Keratinocyte (primary cell): ENCODE results near the gene S100G. TPM values are rescaled to one million over a fixed set of nuclear protein-coding genes. Genes with fewer than 3 reads are reported as not detected.

ENCODE experiments used
- DNase-seq: peaks from one replicate; pipeline ENCODE4 v3.0.0-alpha.2; 2011; ENCODE audit warnings: low read depth, missing footprints, low spot score
- FAIRE-seq: peaks from 2 replicates; lab custom pipeline; 2011; peaks lifted over from hg19 to GRCh38; lab: Jason Lieb, UNC
- H2AFZ ChIP-seq: 2 replicates; pipeline ENCODE4 v1.6.0; 2012; ENCODE audit warnings: low read length, control low read depth, inconsistent platforms; ENCODE audit not compliant: control insufficient read depth
- H3K27ac ChIP-seq: 2 replicates; pipeline ENCODE4 v1.5.1; 2011; ENCODE audit warnings: low read length; ENCODE audit not compliant: control insufficient read depth, insufficient read depth
- H3K27me3 ChIP-seq: 3 replicates; pipeline ENCODE4 v1.6.0; 2011; ENCODE audit warnings: low read length; ENCODE audit not compliant: control insufficient read depth, insufficient read depth; ENCODE audit errors: extremely low read depth
- H3K36me3 ChIP-seq, 2 experiments: 2 replicates in 1 of 2; 3 replicates in 1 of 2; pipeline ENCODE4 v1.5.1; 2011; ENCODE audit warnings: low read length in 2 of 2, mild to moderate bottlenecking in 1 of 2; ENCODE audit not compliant: control insufficient read depth in 2 of 2, insufficient read depth in 2 of 2; ENCODE audit errors: extremely low read depth in 1 of 2
- H3K4me1 ChIP-seq: 3 replicates; pipeline ENCODE4 v1.5.1; 2011; ENCODE audit warnings: low read length; ENCODE audit not compliant: control insufficient read depth, insufficient read depth; ENCODE audit errors: extremely low read depth
- H3K4me2 ChIP-seq: 3 replicates; pipeline ENCODE4 v1.6.0; 2011; ENCODE audit warnings: low read depth, low read length; ENCODE audit not compliant: control insufficient read depth, insufficient read depth; ENCODE audit errors: extremely low read depth
- H3K4me3 ChIP-seq, 3 experiments: fragments of 200-600 bp in 1 of 3; sonication (generic) in 1 of 3; 2 replicates in 2 of 3; 3 replicates in 1 of 3; pipeline ENCODE4 v1.5.1; 2011 to 2016; ENCODE audit warnings: low read length in 3 of 3, mild to moderate bottlenecking in 3 of 3, control low read depth in 2 of 3, inconsistent platforms in 1 of 3, low read depth in 1 of 3, mixed read lengths in 1 of 3, mixed run types in 1 of 3, moderate library complexity in 1 of 3; ENCODE audit not compliant: control insufficient read depth in 2 of 3, insufficient read depth in 2 of 3; ENCODE audit errors: extremely low read depth in 1 of 3
- H3K79me2 ChIP-seq: 2 replicates; pipeline ENCODE4 v1.6.0; 2012; ENCODE audit warnings: low read length; ENCODE audit not compliant: control insufficient read depth, insufficient read depth
- H3K9ac ChIP-seq: 3 replicates; pipeline ENCODE4 v1.6.0; 2011; ENCODE audit warnings: low read length; ENCODE audit not compliant: control insufficient read depth, insufficient read depth; ENCODE audit errors: extremely low read depth
- H3K9me1 ChIP-seq: 3 replicates; pipeline ENCODE4 v1.6.0; 2011; ENCODE audit warnings: low read length; ENCODE audit not compliant: control insufficient read depth, insufficient read depth; ENCODE audit errors: extremely low read depth
- H3K9me3 ChIP-seq: 2 replicates; pipeline ENCODE4 v1.5.1; 2012; ENCODE audit warnings: low read depth, low read length; ENCODE audit not compliant: control insufficient read depth
- H4K20me1 ChIP-seq: 3 replicates; pipeline ENCODE4 v1.6.0; 2011; ENCODE audit warnings: low read length; ENCODE audit not compliant: control insufficient read depth, insufficient read depth; ENCODE audit errors: extremely low read depth
- EZH2 ChIP-seq: IDR thresholded peaks from one replicate; pipeline ENCODE4 v1.6.1; 2012; ENCODE audit warnings: inconsistent platforms, mild to moderate bottlenecking, low read length, moderate library complexity
- dilution Hi-C: fragments of 300-500 bp; cut with MboI; formaldehyde crosslinking; loops from one replicate; pipeline ENCODE4 v1.7.0; 2020; ENCODE audit warnings: low sequenced_read_pairs; ENCODE audit not compliant: extremely low pct_ligation_motif_present
- polyA plus RNA-seq, 5 experiments: library from polyadenylated mRNA; depleted of rRNA in 3 of 5; stranded (reverse) in 3 of 5; stranded (forward) in 1 of 5; unstranded in 1 of 5; fragments of >200 nt; gene quantifications; 1 replicate in 1 of 5; 2 replicates in 3 of 5; 3 replicates in 1 of 5; pipeline versions ENCODE4 v1.2.1 to v1.2.3, GENCODE V29; 2011 to 2012; ENCODE audit warnings: missing spikeins in 2 of 5, low read depth in 1 of 5, low replicate concordance in 1 of 5
- TF ChIP-seq, protein P1 (sequence below), 3 experiments: IDR thresholded peaks in 1 of 3; conservative IDR thresholded peaks in 1 of 3; optimal IDR thresholded peaks in 1 of 3; 2 replicates in 2 of 3; 3 replicates in 1 of 3; pipeline versions ENCODE3 to v1.5.1; 2011; ENCODE audit warnings: low read length in 3 of 3, mild to moderate bottlenecking in 3 of 3, moderate library complexity in 2 of 3, control low read depth in 1 of 3, inconsistent platforms in 1 of 3; ENCODE audit not compliant: insufficient read depth in 2 of 3; ENCODE audit errors: extremely low read depth in 1 of 3

The S100G gene
- polyA plus RNA-seq, 1 donor (not counting 4 experiments of a cell fraction or from before 2014, with no cell fraction given), result not detected

DNA sequence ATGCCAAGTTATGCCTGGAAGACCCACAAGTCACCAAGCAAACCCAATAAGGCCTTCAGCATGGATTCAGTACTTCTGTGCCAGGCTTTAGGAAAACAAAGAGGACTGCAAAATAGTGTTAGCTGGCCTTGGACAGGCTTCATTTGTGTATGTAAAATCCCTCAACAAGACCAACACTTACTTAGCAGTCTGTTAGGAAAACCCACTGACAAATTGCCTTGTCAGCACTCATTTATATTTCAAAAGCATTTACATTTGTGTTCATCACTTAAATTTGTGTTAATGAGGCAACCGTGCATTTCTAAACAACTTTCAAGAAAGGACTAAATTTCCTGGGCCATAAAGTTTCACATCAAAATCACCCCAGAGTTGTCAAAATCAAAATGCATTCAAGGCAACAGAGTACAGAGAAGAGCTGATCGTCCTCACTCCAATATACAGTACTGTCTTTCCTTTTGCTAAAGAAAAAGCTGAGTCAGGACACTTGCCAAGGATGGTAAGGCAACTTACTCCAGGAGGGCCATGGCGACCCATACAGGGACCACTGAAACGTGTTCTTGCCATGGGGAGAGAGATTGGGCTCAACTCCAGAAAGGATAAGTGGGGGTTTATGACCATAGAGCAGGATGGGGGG, 1.6 kb downstream of the S100G start:
- FAIRE-seq, result no peak
- DNase-seq, result no peak
- Histone ChIP-seq H3K9me3 (no peaks in the 10 kb centered on the region), H3K36me3 (no peaks in the 10 kb centered on the region), H3K9ac (no peak overlapping the region), H3K27me3 (no peaks in the 10 kb centered on the region), H3K9me1 (no peaks in the 10 kb centered on the region), H3K27ac (no peak overlapping the region), H3K4me1 (no peaks in the 10 kb centered on the region), H3K4me3 (no peak overlapping the region), H4K20me1 (no peaks in the 10 kb centered on the region), H2AFZ (no peak overlapping the region), H3K79me2 (no peaks in the 10 kb centered on the region), H3K4me2 (no peak overlapping the region)
- dilution Hi-C loops, result loop anchor here (25.0 kb wide), 1 partner anchor 214 kb away; no protein-coding TSS in a partner anchor
- TF ChIP-seq, protein P1, sequence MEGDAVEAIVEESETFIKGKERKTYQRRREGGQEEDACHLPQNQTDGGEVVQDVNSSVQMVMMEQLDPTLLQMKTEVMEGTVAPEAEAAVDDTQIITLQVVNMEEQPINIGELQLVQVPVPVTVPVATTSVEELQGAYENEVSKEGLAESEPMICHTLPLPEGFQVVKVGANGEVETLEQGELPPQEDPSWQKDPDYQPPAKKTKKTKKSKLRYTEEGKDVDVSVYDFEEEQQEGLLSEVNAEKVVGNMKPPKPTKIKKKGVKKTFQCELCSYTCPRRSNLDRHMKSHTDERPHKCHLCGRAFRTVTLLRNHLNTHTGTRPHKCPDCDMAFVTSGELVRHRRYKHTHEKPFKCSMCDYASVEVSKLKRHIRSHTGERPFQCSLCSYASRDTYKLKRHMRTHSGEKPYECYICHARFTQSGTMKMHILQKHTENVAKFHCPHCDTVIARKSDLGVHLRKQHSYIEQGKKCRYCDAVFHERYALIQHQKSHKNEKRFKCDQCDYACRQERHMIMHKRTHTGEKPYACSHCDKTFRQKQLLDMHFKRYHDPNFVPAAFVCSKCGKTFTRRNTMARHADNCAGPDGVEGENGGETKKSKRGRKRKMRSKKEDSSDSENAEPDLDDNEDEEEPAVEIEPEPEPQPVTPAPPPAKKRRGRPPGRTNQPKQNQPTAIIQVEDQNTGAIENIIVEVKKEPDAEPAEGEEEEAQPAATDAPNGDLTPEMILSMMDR (optimal IDR thresholded peaks at IDR 0.05 in 1 of 3, IDR thresholded peaks at IDR 0.05 in 1 of 3, conservative IDR thresholded peaks at IDR 0.05 in 1 of 3; ENCODE audit: extremely low read depth in 1 of 3, insufficient read depth in 2 of 3, low read length in 3 of 3), result no peak
- TF ChIP-seq EZH2, result no peak

DNA sequence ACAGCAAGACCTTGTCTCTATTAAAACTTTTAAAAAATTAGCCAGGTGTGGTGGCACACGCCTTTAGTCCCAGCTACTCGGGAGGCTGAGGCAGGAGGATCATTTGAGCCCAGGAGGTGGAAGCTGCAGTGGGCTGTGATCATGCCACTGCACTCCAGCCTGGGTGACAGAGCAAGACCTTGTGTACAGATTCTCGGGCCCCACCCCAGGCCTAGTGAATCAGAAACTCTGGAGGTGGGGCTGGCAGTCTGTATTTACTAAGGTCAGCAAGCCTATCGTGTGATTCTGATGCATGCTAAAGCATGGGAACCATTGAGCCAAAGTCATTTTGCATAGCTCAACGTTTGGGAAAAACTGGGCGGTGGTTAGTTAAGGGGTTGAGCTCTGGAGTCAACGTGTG, 3.5 kb downstream of the S100G start:
- dilution Hi-C loops, result loop anchor here (25.0 kb wide), 1 partner anchor 216 kb away; no protein-coding TSS in a partner anchor
- FAIRE-seq (no peak), DNase-seq (no peak)
- Histone ChIP-seq H3K9me1 (no peaks in the 10 kb centered on the region), H3K4me1 (peaks cover under 1% of the 10 kb centered on the region), H3K79me2 (no peaks in the 10 kb centered on the region), H3K9ac (no peak overlapping the region), H3K9me3 (no peaks in the 10 kb centered on the region), H3K4me3 (no peak overlapping the region), H3K36me3 (no peaks in the 10 kb centered on the region), H3K27me3 (no peaks in the 10 kb centered on the region), H3K27ac (no peak overlapping the region), H2AFZ (no peak overlapping the region), H3K4me2 (no peak overlapping the region), H4K20me1 (no peaks in the 10 kb centered on the region)
- TF ChIP-seq EZH2, result no peak
- TF ChIP-seq, protein P1 (optimal IDR thresholded peaks at IDR 0.05 in 1 of 3, IDR thresholded peaks at IDR 0.05 in 1 of 3, conservative IDR thresholded peaks at IDR 0.05 in 1 of 3; ENCODE audit: extremely low read depth in 1 of 3, insufficient read depth in 2 of 3, low read length in 3 of 3), result no peak
